Measurements from ENCODE around the gene ACADS. TPM values are rescaled to one million over a fixed set of nuclear protein-coding genes. Genes with fewer than 3 reads are reported as not detected.
A peak's percentile ranks its signal among the peaks of the same experiment; 100 is the strongest.

The ACADS gene
- total RNA-seq, 1 donor from 2014 or later = 8.1 TPM

DNA sequence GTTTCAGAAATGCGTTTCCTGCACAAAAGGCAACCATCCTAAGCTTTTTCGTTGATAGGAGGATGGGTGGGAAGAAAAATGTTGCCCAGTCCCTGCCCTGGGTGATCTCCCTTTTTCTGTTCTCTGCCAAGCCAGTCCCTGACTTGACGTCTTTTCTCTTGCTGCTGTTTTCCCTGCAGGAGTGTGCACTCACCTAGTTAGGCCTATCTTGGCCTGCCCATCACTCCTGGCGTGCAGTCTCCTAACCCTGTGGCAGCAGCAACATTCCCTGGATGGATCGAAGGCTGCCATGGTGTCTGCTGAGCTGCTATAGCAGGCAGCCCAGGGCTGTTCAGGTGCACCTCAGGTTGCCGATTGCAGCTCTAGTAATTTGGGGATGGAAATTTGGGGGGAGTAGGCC, 14.2 kb upstream of the ACADS start:
- H3K27me3 Mint-ChIP-seq (ENCODE audit: unreplicated experiment) = peaks cover 2% of the 10 kb centered on the region
- H3K9me3 Mint-ChIP-seq (ENCODE audit: unreplicated experiment) = no peaks in the 10 kb centered on the region
- no peak for TF ChIP-seq CTCF (IDR thresholded peaks at IDR 0.05; ENCODE audit: partially characterized antibody, unreplicated experiment)
- no peaks in the 10 kb centered on the region for H3K36me3 Mint-ChIP-seq (ENCODE audit: unreplicated experiment)
- no peak overlapping the region for H3K27ac Mint-ChIP-seq (ENCODE audit: unreplicated experiment)
- peak overlapping the region; percentile 83 for H3K4me3 Mint-ChIP-seq (ENCODE audit: unreplicated experiment)
- H3K4me1 Mint-ChIP-seq (ENCODE audit: low read depth, unreplicated experiment) = peaks cover 11% of the 10 kb centered on the region
- DNase-seq = no peak

GRCh38 chr12:120712610-120713009, 13.0 kb upstream of the ACADS start:
- no peaks in the 10 kb centered on the region for H3K9me3 Mint-ChIP-seq (ENCODE audit: unreplicated experiment)
- H3K27ac Mint-ChIP-seq (ENCODE audit: unreplicated experiment) = no peak overlapping the region
- H3K36me3 Mint-ChIP-seq (ENCODE audit: unreplicated experiment) = no peaks in the 10 kb centered on the region
- no peak overlapping the region for H3K4me3 Mint-ChIP-seq (ENCODE audit: unreplicated experiment)
- no peak for TF ChIP-seq CTCF (IDR thresholded peaks at IDR 0.05; ENCODE audit: partially characterized antibody, unreplicated experiment)
- H3K27me3 Mint-ChIP-seq (ENCODE audit: unreplicated experiment) = peaks cover 2% of the 10 kb centered on the region
- H3K4me1 Mint-ChIP-seq (ENCODE audit: low read depth, unreplicated experiment) = peaks cover 11% of the 10 kb centered on the region
- DNase-seq = no peak

GRCh38 chr12:120713861-120714482, 11.7 kb upstream of the ACADS start:
- H3K4me3 Mint-ChIP-seq (ENCODE audit: unreplicated experiment) = no peak overlapping the region
- H3K36me3 Mint-ChIP-seq (ENCODE audit: unreplicated experiment) = no peaks in the 10 kb centered on the region
- peaks cover 2% of the 10 kb centered on the region for H3K27me3 Mint-ChIP-seq (ENCODE audit: unreplicated experiment)
- peak; percentile 90 for TF ChIP-seq CTCF (IDR thresholded peaks at IDR 0.05; ENCODE audit: partially characterized antibody, unreplicated experiment)
- H3K4me1 Mint-ChIP-seq (ENCODE audit: low read depth, unreplicated experiment) = peaks cover 11% of the 10 kb centered on the region
- no peaks in the 10 kb centered on the region for H3K9me3 Mint-ChIP-seq (ENCODE audit: unreplicated experiment)
- no peak overlapping the region for H3K27ac Mint-ChIP-seq (ENCODE audit: unreplicated experiment)
- peak; percentile 64 for DNase-seq

GRCh38 chr12:120718055-120718454, 7.6 kb upstream of the ACADS start:
- Mint-ChIP-seq H3K27ac (ENCODE audit: unreplicated experiment) (no peak overlapping the region), H3K4me3 (ENCODE audit: unreplicated experiment) (no peak overlapping the region), H3K27me3 (ENCODE audit: unreplicated experiment) (no peaks in the 10 kb centered on the region), H3K9me3 (ENCODE audit: unreplicated experiment) (no peaks in the 10 kb centered on the region), H3K4me1 (ENCODE audit: low read depth, unreplicated experiment) (no peaks in the 10 kb centered on the region), H3K36me3 (ENCODE audit: unreplicated experiment) (no peaks in the 10 kb centered on the region)
- no peak for TF ChIP-seq CTCF (IDR thresholded peaks at IDR 0.05; ENCODE audit: partially characterized antibody, unreplicated experiment)
- no peak for DNase-seq

- no peaks in the 10 kb centered on the region for H3K36me3 Mint-ChIP-seq (ENCODE audit: unreplicated experiment)
- no peak for DNase-seq
Measured at GRCh38 chr12:120719072-120719471, 6.6 kb upstream of the ACADS start.

More at GRCh38 chr12:120719072-120719471, 6.6 kb upstream of the ACADS start:
- Mint-ChIP-seq H3K27ac (ENCODE audit: unreplicated experiment) (peak overlapping the region; percentile 29), H3K4me3 (ENCODE audit: unreplicated experiment) (no peak overlapping the region), H3K4me1 (ENCODE audit: low read depth, unreplicated experiment) (no peaks in the 10 kb centered on the region), H3K27me3 (ENCODE audit: unreplicated experiment) (no peaks in the 10 kb centered on the region), H3K9me3 (ENCODE audit: unreplicated experiment) (no peaks in the 10 kb centered on the region)
- TF ChIP-seq CTCF (IDR thresholded peaks at IDR 0.05; ENCODE audit: partially characterized antibody, unreplicated experiment) = no peak

All from glutamatergic neuron (in vitro differentiated cells).